ENCODE measurements around the gene EXOC3. TPM values are rescaled to one million over a fixed set of nuclear protein-coding genes. Genes with fewer than 3 reads are reported as not detected.

Gene EXOC3
- total RNA-seq, 3 donors from 2014 or later (not counting 1 experiment from before 2014, with no cell fraction given), result 89.6 to 99.9 (median 96.3) TPM

DNA sequence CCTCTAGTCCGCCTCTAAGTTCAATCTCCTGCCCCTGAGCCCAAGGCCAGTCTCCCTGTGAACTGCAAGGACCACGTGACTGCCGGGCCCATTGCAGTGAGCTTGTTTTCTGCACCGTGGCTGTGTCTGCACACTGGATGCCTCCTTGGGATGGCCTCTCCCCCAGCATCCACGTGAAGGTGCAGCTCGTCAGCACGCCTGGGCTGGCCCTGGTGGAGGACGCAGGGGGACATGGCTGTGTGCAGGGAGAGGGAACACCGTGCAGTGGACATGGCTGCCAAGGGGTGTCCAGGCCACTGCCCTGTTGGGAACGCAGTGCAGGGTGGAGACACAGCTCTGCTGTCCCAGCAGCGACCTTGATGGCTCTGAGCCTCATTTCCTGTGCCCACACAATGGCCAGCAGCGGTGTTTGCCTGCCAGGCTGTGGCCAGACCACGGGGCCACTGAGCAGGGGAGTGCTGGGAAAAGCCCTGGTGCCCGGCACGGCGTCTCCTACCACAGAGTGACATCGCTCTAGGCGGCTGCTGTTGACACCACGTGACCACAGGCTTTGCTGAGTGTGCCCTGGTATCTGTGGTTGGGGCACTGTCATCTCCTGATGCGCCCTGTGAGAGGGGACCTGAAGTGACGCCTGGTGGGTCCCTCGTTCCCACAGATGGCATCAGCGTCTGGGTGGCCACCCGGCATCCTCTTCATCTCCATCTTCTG is 26.9 kb upstream of the EXOC3 start:
- DNase-seq (no peak), ATAC-seq (peak in 2 of 3 donors; percentile 17 to 85)
- H3K27ac Mint-ChIP-seq, result peak overlapping the region in 1 of 2 donors; percentile 75

DNA sequence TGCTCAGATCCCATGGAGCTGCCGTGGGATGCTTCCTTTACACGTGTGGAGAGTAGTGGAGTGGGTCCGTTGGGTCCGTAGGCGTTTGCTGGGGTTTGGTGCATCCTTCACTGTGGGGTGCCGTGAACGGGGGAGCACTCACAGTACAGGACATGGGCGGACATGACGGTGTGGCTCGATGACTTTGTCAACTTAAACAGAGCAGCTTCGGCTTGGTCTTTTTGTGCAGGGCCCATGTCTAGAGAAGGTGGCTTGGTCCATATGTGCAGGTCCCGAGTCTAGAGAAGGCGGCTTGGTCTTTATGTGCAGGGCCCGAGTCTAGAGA is 26.4 kb upstream of the EXOC3 start:
- H3K4me3 Mint-ChIP-seq, result peak overlapping the region; percentile 29
- intact Hi-C loops (cut with micrococcal nuclease), result no loop called here
- peak overlapping the region in 1 of 2 donors; percentile 75 for H3K27ac Mint-ChIP-seq
- ATAC-seq (no peak), DNase-seq (no peak)
- no peaks in the 10 kb centered on the region for H3K36me3 Mint-ChIP-seq
- Histone ChIP-seq H3K4me1 (ENCODE audit: control insufficient read depth, insufficient read depth, low read length) (no peaks in the 10 kb centered on the region), H3K9me3 (ENCODE audit: control insufficient read depth, insufficient read depth, low read length) (no peaks in the 10 kb centered on the region), H3K4me3 (ENCODE audit: low read length) (no peak overlapping the region), H3K27ac (ENCODE audit: low read length) (no peak overlapping the region), H3K27me3 (ENCODE audit: control insufficient read depth, insufficient read depth, low read length) (no peaks in the 10 kb centered on the region), H3K36me3 (ENCODE audit: control insufficient read depth, insufficient read depth, low read length) (no peaks in the 10 kb centered on the region)
- H3K9me3 Mint-ChIP-seq, result no peaks in the 10 kb centered on the region
- WGBS (ENCODE audit: insufficient coverage), result 91% methylated on average over 14 of the region's 14 CpGs
- H3K4me1 Mint-ChIP-seq, result peaks cover 0 to 18% of the 10 kb centered on the region in 2 donors
- TF ChIP-seq, protein P1, sequence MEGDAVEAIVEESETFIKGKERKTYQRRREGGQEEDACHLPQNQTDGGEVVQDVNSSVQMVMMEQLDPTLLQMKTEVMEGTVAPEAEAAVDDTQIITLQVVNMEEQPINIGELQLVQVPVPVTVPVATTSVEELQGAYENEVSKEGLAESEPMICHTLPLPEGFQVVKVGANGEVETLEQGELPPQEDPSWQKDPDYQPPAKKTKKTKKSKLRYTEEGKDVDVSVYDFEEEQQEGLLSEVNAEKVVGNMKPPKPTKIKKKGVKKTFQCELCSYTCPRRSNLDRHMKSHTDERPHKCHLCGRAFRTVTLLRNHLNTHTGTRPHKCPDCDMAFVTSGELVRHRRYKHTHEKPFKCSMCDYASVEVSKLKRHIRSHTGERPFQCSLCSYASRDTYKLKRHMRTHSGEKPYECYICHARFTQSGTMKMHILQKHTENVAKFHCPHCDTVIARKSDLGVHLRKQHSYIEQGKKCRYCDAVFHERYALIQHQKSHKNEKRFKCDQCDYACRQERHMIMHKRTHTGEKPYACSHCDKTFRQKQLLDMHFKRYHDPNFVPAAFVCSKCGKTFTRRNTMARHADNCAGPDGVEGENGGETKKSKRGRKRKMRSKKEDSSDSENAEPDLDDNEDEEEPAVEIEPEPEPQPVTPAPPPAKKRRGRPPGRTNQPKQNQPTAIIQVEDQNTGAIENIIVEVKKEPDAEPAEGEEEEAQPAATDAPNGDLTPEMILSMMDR (IDR thresholded peaks at IDR 0.05), result no peak
- H3K27me3 Mint-ChIP-seq (ENCODE audit: low read depth in 2 of 2), result no peaks in the 10 kb centered on the region

More for the DNA sequence above, 26.9 kb upstream of the EXOC3 start:
- no peaks in the 10 kb centered on the region for H3K4me1 ChIP-seq (ENCODE audit: control insufficient read depth, insufficient read depth, low read length)
- intact Hi-C loops (cut with micrococcal nuclease), result no loop called here
- H3K9me3 ChIP-seq (ENCODE audit: control insufficient read depth, insufficient read depth, low read length), result no peaks in the 10 kb centered on the region
- no peaks in the 10 kb centered on the region for H3K36me3 ChIP-seq (ENCODE audit: control insufficient read depth, insufficient read depth, low read length)
- Mint-ChIP-seq H3K36me3 (no peaks in the 10 kb centered on the region), H3K9me3 (no peaks in the 10 kb centered on the region), H3K4me3 (peak overlapping the region; percentile 45), H3K4me1 (peaks cover 0 to 18% of the 10 kb centered on the region in 2 donors), H3K27me3 (ENCODE audit: low read depth in 2 of 2) (no peaks in the 10 kb centered on the region)
- no peak overlapping the region for H3K4me3 ChIP-seq (ENCODE audit: low read length)
- H3K27me3 ChIP-seq (ENCODE audit: control insufficient read depth, insufficient read depth, low read length), result no peaks in the 10 kb centered on the region
- TF ChIP-seq, protein P1 (IDR thresholded peaks at IDR 0.05), result no peak
- 44% methylated on average over 24 of the region's 24 CpGs for WGBS (ENCODE audit: insufficient coverage)
- H3K27ac ChIP-seq (ENCODE audit: low read length), result peak overlapping the region; percentile 37

DNA sequence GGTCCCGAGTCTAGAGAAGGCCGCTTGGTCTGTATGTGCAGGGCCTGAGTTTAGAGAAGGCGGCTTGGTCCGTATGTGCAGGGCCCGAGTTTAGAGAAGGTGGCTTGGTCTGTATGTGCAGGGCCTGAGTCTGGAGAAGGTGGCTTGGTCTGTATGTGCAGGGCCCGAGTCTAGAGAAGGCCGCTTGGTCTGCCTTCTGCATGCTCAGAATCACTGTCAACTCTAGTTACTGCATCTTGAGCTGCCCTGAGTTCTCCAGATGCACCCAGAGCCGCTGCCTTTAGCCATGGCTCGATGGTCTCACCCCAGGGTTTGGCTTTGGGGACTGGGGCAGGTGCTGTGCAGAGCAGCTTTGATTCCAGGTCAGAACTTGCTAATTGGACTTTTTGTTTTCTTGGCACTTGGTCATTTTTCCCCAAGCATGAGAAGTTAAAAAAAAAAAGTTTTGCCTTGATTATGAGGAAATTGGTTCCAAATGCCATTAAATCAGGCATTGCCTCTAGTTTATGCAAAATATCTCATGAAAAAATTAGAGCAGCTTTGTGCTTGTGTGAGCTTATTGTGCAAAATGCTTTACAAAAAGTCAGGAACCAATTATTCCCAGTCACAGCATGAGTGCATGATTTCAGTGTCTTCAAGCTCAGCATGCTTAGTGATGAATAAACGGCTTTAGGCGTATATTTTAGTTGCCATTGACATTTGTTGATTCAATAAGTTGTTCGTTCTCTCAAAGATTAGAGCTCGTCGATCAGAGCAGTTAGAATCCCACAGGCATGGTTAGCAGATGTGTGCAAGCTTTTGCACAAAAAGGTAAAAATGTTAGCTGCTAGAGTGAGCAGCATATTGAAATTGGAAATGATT is 25.4 kb upstream of the EXOC3 start:
- ATAC-seq, result no peak
- Histone ChIP-seq H3K27me3 (ENCODE audit: control insufficient read depth, insufficient read depth, low read length) (no peaks in the 10 kb centered on the region), H3K27ac (ENCODE audit: low read length) (no peak overlapping the region), H3K9me3 (ENCODE audit: control insufficient read depth, insufficient read depth, low read length) (no peaks in the 10 kb centered on the region), H3K4me1 (ENCODE audit: control insufficient read depth, insufficient read depth, low read length) (no peaks in the 10 kb centered on the region), H3K4me3 (ENCODE audit: low read length) (no peak overlapping the region), H3K36me3 (ENCODE audit: control insufficient read depth, insufficient read depth, low read length) (no peaks in the 10 kb centered on the region)
- Mint-ChIP-seq H3K4me1 (peaks cover 4 to 18% of the 10 kb centered on the region in 2 donors), H3K4me3 (no peak overlapping the region), H3K36me3 (no peaks in the 10 kb centered on the region), H3K9me3 (no peaks in the 10 kb centered on the region), H3K27me3 (ENCODE audit: low read depth in 2 of 2) (no peaks in the 10 kb centered on the region), H3K27ac (peak overlapping the region in 1 of 2 donors; percentile 75)
- no peak for DNase-seq
- intact Hi-C loops (cut with micrococcal nuclease), result no loop called here
- TF ChIP-seq, protein P1 (IDR thresholded peaks at IDR 0.05), result no peak
- WGBS (ENCODE audit: insufficient coverage), result 93% methylated on average over 14 of the region's 14 CpGs

All from natural killer cell (primary cell).